Neutrophil (primary cell): ENCODE results near the gene OLIG1.

ENCODE experiments used
- H3K27ac ChIP-seq: fragments of 200-600 bp; sonication (generic); 2 replicates; pipeline ENCODE4 v1.5.1; 2016; ENCODE audit warnings: mild to moderate bottlenecking, moderate library complexity
- H3K27me3 ChIP-seq: fragments of 200-600 bp; sonication (generic); 2 replicates; pipeline ENCODE4 v1.6.0; 2016; ENCODE audit warnings: mild to moderate bottlenecking
- H3K36me3 ChIP-seq: fragments of 200-600 bp; sonication (generic); 2 replicates; pipeline ENCODE4 v1.5.1; 2017
- H3K4me1 ChIP-seq, 2 experiments: fragments of 200-600 bp in 1 of 2; sonication (generic) in 1 of 2; 1 replicate in 1 of 2; 2 replicates in 1 of 2; pipeline versions ENCODE4 v1.5.1 to v1.6.1; 2013 to 2016; ENCODE audit warnings: low read depth in 1 of 2, low read length in 1 of 2, mild to moderate bottlenecking in 1 of 2, moderate library complexity in 1 of 2; ENCODE audit not compliant: control insufficient read depth in 1 of 2, insufficient read depth in 1 of 2
- H3K4me3 ChIP-seq, 2 experiments: fragments of 200-600 bp in 1 of 2; sonication (generic) in 1 of 2; 1 replicate in 1 of 2; 2 replicates in 1 of 2; pipeline ENCODE4 v1.5.1; 2013 to 2016; ENCODE audit warnings: low read depth in 1 of 2, low read length in 1 of 2, mild to moderate bottlenecking in 1 of 2, moderate library complexity in 1 of 2
- H3K9me3 ChIP-seq: fragments of 200-600 bp; sonication (generic); 2 replicates; pipeline ENCODE4 v1.5.1; 2016
- TF ChIP-seq, protein P1 (sequence below): fragments of 200-600 bp; sonication (generic); IDR thresholded peaks from 2 replicates; pipeline ENCODE4 v1.5.1; 2016; ENCODE audit warnings: antibody characterized with exemption

Gene OLIG1

DNA sequence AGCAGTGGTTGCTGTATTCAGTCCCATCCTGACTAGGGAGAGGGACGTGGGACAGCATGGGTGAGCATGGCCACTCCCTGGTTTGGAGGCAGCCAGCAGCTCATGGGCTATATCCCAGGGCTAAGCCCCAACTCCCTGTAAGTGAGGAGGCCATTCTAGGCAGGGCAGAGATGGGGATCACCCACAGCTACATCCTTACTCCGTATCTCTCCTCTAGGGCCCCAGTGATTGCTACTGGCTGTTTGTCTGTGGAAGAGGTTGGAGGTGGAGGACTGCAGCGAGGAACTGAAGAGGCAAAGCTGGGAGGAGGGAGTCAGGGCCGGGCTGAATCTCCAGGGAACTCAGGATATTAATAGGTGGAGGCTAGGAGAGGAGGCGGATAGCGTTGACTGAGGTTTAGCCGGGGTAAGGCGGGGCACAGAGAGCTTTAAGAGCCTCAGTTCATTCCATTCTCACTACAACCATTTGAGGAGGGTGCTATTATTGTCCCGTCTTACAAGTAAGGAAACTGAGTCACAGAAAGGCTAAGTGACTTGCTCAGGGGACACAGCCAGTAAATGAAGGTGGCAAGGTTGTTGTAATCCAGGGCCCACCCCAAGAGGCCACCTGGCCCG is 37.4 kb upstream of the OLIG1 start:
- Histone ChIP-seq H3K4me1 (peaks cover 48 to 49% of the 10 kb centered on the region in 2 experiments), H3K9me3 (no peaks in the 10 kb centered on the region), H3K27me3 (peaks cover 70% of the 10 kb centered on the region), H3K27ac (no peak overlapping the region), H3K36me3 (no peaks in the 10 kb centered on the region), H3K4me3 (no peak overlapping the region)
- TF ChIP-seq, protein P1, sequence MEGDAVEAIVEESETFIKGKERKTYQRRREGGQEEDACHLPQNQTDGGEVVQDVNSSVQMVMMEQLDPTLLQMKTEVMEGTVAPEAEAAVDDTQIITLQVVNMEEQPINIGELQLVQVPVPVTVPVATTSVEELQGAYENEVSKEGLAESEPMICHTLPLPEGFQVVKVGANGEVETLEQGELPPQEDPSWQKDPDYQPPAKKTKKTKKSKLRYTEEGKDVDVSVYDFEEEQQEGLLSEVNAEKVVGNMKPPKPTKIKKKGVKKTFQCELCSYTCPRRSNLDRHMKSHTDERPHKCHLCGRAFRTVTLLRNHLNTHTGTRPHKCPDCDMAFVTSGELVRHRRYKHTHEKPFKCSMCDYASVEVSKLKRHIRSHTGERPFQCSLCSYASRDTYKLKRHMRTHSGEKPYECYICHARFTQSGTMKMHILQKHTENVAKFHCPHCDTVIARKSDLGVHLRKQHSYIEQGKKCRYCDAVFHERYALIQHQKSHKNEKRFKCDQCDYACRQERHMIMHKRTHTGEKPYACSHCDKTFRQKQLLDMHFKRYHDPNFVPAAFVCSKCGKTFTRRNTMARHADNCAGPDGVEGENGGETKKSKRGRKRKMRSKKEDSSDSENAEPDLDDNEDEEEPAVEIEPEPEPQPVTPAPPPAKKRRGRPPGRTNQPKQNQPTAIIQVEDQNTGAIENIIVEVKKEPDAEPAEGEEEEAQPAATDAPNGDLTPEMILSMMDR = no peak

DNA sequence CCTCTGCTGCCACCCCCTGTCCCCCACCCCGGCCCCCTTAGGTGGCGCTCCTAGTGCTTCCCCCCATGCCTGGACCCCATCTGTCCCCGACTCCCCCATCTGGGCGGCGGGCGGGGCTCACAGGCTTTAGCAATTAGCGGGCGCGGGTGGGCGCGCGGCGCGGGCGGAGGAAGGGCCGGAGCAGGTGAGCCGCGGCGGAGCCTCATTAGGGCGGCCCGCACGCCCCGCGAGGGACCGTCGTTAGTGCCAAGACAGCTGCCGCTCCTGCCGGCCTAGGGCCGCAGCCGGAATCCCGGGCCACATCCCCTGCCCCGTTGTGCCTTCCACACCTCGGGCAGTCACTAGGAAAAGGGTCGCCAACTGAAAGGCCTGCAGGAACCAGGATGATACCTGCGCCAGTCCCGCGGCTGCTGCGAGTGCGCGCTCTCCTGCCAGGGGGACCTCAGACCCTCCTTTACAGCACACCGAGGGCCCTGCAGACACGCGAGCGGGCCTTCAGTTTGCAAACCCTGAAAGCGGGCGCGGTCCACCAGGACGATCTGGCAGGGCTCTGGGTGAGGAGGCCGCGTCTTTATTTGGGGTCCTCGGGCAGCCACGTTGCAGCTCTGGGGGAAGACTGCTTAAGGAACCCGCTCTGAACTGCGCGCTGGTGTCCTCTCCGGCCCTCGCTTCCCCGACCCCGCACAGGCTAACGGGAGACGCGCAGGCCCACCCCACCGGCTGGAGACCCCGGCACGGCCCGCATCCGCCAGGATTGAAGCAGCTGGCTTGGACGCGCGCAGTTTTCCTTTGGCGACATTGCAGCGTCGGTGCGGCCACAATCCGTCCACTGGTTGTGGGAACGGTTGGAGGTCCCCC is 36.6 kb upstream of the OLIG1 start:
- TF ChIP-seq, protein P1 = no peak
- peaks cover 44 to 48% of the 10 kb centered on the region in 2 experiments for H3K4me1 ChIP-seq
- H3K27ac ChIP-seq = no peak overlapping the region
- H3K4me3 ChIP-seq = no peak overlapping the region
- no peaks in the 10 kb centered on the region for H3K9me3 ChIP-seq
- H3K27me3 ChIP-seq = peaks cover 62% of the 10 kb centered on the region
- H3K36me3 ChIP-seq = no peaks in the 10 kb centered on the region

DNA sequence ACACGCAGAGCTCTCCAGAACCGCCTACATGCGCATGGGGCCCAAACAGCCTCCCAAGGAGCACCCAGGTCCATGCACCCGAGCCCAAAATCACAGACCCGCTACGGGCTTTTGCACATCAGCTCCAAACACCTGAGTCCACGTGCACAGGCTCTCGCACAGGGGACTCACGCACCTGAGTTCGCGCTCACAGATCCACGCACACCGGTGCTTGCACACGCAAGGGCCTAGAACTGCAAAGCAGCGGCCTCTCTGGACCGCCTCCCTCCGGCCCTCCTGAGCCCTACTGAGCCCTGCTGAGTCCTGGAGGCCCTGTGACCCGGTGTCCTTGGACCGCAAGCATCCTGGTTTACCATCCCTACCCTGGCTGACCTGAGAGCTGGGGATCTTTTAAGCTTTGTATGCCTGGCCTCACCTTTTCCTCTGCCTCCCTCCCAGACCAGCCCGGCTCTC is 36.0 kb upstream of the OLIG1 start:
- H3K9me3 ChIP-seq = no peaks in the 10 kb centered on the region
- peaks cover 55% of the 10 kb centered on the region for H3K27me3 ChIP-seq
- peaks cover 37 to 42% of the 10 kb centered on the region in 2 experiments for H3K4me1 ChIP-seq
- TF ChIP-seq, protein P1 = no peak
- H3K4me3 ChIP-seq = no peak overlapping the region
- no peak overlapping the region for H3K27ac ChIP-seq
- H3K36me3 ChIP-seq = no peaks in the 10 kb centered on the region

DNA sequence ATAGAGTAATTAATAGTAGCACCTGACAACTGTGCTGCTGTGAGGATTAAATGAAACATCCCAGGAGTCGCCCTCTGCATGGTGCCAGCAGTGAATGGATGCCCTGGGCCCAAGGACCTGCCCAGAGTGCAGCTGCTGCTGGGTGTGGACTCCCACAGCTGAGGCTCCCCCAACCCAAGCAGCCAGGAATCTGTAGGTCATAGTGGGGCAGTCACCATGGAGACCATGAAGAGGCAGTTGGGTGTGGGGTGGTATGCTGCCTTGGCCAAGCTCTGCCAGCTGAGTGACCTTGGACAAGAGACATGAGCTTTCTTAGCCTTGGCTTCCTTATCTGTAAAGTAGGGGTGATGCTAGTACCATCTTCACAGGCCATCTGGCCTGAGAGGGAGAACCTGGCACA is 34.8 kb upstream of the OLIG1 start:
- peak overlapping the region; percentile 10 for H3K27ac ChIP-seq
- H3K4me1 ChIP-seq = peaks cover 30 to 35% of the 10 kb centered on the region in 2 experiments
- H3K36me3 ChIP-seq = no peaks in the 10 kb centered on the region
- H3K4me3 ChIP-seq = no peak overlapping the region
- H3K9me3 ChIP-seq = no peaks in the 10 kb centered on the region
- TF ChIP-seq, protein P1 = no peak
- H3K27me3 ChIP-seq = peaks cover 43% of the 10 kb centered on the region

DNA sequence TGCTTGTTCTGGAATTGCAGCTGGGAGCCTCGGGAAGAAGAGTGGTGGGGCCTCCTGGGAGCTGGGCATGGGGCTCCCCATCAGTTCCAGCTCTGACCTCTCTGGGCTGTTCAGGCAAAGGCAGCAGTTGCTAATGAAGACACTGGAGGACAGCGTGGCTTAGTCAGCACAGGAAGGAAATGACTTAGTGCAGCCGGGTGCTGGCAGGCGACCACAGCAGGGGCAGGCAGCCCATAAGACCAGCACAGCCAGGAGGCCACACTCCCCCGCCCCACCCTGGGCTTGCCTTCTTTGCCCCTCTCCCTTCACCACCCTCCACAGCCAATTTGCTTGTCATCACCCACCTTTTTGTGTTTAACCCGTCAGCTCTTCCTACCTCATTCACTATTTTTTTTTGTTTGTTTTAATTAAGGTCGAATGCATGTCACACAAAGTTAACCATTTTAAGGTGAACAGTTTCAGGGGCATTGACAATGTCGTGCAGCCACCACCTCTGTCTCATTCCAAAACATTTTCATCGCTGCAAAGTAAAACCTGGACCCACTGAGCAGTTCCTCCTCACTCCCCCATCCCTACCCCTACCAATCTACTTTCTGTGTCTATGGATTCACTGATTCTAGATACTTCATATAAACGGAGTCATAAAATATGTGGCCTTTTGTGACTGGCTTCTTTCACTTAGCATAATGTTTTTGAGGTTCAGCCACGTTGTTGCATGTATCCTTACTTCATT is 33.3 kb upstream of the OLIG1 start:
- no peaks in the 10 kb centered on the region for H3K9me3 ChIP-seq
- H3K4me1 ChIP-seq = peaks cover 30 to 35% of the 10 kb centered on the region in 2 experiments
- H3K27me3 ChIP-seq = peaks cover 29% of the 10 kb centered on the region
- peak overlapping the region; percentile 46 to 51 for H3K4me3 ChIP-seq
- H3K36me3 ChIP-seq = no peaks in the 10 kb centered on the region
- H3K27ac ChIP-seq = peak overlapping the region; percentile 89
- TF ChIP-seq, protein P1 = peak; percentile 42
